Cardiac septum (tissue), 1 donor: ENCODE measurements around the gene YAP1. TPM values are rescaled to one million over a fixed set of nuclear protein-coding genes. Genes with fewer than 3 reads are reported as not detected.

ENCODE experiments used
- DNase-seq: peaks from one replicate; pipeline ENCODE4 v3.0.0-alpha.2; 2020; ENCODE audit warnings: low spot score
- intact Hi-C: fragments of 100-400 bp; cut with DNase I; formaldehyde crosslinking; loops from one replicate; pipeline ENCODE4 v1.14.0; 2022
- total RNA-seq: library from RNA; stranded (reverse); fragmentation: NEBNext Ultra II Directional; extraction: Animal tissue kit (Norgen Biotek cat#: 25700); gene quantifications from one replicate; pipeline ENCODE4 v1.2.1, GENCODE V29; 2021
- donor health status: DM: no; HTN: no; CAD: no.

The YAP1 gene
- total RNA-seq, 1 donor from 2014 or later = 74.9 TPM

DNA sequence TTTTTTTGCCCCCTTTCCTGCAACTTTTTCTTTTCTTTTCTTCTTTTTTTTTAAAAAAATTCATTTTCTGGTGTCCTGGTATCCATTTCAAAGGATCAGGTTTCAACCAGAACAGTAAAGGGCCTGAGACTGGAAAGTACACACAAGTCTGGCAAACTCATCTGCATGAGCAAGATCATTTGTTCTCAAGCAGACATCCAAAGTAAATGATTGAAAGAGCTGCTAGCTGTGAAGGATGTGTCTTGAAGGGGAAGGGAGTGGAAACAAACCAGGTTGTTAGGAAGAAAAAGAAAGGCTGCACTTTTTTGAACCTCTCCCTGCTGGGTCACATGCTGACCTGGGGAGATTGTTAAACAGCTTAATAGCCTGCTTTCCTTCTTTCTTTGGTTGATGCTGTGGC, 5.3 kb downstream of the YAP1 start:
- intact Hi-C loops = no loop called here
- no peak for DNase-seq

DNA sequence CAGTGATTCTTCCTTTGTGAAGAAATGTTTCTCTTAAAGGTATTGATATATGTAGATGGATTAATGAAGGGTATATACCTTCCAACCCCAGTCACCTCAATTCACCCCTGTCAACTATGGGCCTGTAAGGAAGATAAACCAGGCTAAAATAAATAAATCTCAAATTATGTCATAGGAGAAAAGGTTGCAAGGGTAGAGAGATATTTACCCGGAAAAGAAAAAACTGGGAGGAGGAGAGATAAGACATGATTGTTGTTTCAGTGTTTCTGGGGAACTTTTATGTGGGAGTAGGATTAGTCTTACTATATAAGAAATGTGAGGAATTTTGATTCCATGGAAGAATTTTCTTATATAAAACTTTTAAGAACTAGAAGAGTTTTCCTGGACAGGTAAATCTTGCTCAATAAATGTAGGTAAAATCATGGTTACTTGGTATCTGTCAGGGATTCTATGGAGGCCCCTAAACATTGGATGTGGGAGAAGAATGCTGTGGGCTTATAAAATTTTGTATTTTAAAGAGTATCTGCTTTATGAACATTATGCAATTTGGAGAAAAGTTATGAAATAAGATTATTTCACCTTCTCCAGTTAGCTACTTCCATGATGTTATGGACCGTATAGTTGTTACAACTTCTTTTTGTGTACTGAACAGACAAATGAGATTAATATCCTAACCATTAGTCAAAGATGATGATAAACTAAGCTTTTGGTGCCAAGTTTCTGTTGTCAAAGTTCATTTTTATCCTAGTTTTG, 6.4 kb downstream of the YAP1 start:
- DNase-seq = no peak
- intact Hi-C loops = no loop called here

DNA sequence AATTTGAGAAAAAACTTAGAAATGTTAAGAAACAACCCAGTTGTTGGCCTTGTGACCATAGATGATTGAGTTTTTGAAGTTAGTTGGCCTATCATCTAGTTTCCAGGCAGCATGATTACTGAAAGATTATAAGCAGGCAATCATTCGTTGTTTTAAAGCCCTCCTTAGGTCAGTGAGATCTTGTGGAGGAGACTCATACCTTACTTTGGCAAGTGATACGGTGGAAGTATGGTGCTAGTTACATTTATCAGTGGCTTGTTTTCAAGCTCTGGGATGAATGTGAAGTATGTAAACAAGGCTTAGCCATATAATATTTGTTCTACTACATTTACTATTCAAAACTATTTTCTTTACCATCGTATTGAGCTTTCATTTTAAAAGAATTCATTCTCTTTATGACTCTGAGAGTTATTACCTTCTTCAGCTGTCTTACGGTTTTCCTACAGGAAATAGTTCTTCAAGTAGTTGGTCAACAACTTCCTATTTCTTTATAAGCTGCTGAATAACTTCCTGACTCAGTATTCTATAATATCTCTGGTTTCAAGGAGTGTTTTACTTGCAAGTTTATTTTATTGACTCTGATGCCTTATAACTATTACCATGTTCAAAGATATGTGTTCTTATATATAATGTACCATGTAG, 7.3 kb downstream of the YAP1 start:
- DNase-seq = no peak
- intact Hi-C loops = no loop called here

DNA sequence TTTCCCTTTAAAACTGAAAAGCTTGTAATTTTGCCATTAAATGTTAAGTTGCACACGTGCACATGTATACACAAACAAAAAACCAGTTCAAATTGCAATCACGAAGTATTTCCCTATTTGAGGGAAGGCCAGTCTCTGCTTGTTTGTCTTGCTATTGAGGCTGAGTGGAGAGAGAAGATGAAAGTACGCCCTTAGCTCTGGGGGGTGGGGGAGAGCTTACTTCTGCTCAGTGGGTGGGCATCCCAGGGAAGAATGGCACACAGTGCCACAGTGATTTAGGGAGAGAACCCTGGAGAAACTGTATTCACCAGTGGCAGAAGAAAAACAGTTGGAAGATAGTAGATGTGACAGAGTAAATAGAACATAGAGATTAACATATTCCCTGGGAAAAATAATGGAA, 8.7 kb downstream of the YAP1 start:
- intact Hi-C loops = no loop called here
- no peak for DNase-seq

DNA sequence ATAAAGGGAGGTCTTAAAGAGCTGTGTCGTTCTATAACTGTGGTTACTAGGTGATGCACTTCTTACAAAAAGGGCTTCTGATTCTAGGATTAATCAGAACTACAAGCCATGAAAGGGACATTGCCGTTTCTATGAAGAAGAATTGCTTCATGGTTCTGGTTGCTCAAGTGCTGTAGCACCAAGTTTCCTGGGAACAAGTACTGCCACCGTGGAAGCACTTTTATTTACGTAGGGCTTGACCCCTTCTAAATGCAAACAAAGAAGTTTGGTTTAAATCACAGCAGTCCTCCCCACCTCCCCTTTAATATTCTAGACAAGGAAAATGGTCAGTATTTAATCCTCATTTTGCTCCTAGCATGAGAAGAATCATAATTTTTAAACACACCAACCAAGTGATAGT, 9.8 kb downstream of the YAP1 start:
- DNase-seq = no peak
- intact Hi-C loops = no loop called here

GRCh38 chr11:102120437-102120973, 10.3 kb downstream of the YAP1 start:
- DNase-seq = no peak
- intact Hi-C loops = no loop called here

GRCh38 chr11:102121329-102121728, 11.1 kb downstream of the YAP1 start:
- DNase-seq = no peak
- intact Hi-C loops = no loop called here

DNA sequence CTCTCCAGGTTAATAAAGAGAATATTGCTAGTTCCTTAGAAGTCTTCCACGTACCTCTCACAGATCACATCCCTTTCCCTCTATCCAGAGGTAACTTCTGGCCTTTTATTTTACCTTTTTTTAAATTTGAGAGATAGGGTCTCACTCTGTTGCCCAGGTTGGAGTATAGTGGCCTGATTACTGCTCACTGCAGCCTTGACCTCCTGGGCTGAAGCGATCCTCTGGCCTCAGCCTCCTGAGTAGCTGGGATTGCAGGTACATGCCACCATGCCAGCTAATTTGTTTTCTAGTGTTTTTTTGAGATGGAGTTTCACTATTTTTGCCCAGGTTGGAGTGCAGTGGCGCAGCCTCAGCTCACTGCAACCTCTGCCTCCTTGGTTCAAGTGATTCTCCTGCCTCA, 24.4 kb downstream of the YAP1 start:
- no peak for DNase-seq
- intact Hi-C loops = no loop called here

- DNase-seq = no peak
- intact Hi-C loops = no loop called here
Observed at GRCh38 chr11:102135256-102135655, 25.0 kb downstream of the YAP1 start.

DNA sequence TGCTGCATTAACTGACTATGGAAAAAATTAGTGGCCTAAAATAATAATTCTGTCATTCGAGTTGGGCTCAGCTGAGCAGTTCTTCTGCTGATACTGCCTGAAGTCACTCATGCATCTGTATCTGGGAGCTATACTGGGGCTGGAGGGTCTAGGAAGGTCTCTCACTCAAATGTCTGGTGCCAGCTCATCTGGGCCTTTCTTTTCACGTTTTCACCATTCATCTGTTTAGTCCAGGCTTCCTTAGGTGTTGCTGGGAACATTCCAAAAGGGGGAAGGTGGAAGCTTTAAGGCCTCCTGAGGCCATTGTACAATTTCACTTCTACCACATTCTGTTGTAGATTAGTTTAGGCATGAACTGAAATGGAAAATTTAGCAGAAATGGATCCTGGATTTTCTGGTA, 28.0 kb downstream of the YAP1 start:
- intact Hi-C loops = no loop called here

DNA sequence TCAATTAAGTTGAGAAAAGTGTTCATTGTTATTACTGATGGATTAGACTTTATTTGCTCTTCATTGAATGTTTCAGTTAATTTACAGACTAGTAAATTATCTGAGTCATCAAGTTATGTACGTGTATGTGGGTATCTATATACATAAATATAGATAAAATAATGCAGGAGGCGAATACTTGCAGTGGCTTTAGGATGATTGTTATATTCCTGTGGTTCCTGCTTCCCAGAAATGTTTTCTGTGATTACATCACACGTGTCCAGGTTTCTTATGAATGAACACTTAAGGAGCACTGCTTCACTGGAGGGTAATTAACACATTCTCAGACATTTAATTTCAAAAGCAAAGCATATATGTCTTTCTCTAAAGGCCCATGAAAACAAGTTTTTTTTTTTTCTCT, 28.4 kb downstream of the YAP1 start:
- no peak for DNase-seq

More for the DNA sequence above, 28.0 kb downstream of the YAP1 start:
- DNase-seq = no peak

DNA sequence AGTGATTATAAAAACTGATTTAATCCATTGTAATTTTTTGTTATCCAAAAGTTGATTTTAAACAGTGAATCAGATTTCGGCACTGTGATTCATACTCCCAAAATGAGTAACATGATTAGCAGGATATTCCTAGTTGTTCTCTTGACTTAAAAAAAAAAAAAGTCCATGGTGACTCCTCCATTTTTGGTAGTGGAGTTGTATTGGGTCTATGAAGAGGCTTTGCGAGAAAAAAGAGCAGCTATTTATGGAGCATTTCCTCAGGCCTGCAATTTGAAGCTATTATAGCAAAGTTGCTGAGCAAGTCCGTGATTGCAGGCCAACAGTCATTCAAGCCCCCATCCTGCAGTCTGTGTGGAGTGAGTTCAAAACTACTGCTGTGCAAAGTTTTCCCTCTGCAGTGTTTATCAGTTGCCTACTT, 28.8 kb downstream of the YAP1 start:
- no peak for DNase-seq
- intact Hi-C loops = loop anchor here (1.0 kb wide), 1 partner anchor 29 kb away; the partner anchor contains the start of gene YAP1

More for the DNA sequence above, 28.4 kb downstream of the YAP1 start:
- intact Hi-C loops = loop anchor here (1.0 kb wide), 1 partner anchor 28 kb away; the partner anchor contains the start of gene YAP1

DNA sequence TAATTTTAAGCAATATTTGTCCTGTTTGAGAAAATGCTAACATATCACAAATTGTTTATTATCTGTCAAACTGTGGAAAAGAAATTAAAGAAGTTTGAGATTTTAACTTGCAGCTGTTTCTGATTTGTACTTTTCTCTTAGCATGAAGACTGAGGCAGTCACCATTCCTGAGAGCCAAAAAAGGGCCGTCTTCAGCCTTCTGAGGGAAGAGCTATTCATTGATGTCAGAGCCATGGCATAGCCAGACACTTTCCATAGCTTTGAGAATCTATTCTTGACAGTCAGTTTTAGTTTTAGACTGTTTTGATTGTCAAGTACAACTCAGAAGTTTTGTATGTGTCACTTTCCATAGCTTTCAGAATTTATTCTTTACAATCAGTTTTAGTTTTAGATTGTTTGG, 32.1 kb downstream of the YAP1 start:
- intact Hi-C loops = no loop called here

GRCh38 chr11:102143867-102144266, 33.6 kb downstream of the YAP1 start:
- no peak for DNase-seq
- intact Hi-C loops = no loop called here

More for the DNA sequence above, 32.1 kb downstream of the YAP1 start:
- no peak for DNase-seq

GRCh38 chr11:102144357-102145355, 34.4 kb downstream of the YAP1 start:
- intact Hi-C loops = no loop called here
- DNase-seq = no peak

DNA sequence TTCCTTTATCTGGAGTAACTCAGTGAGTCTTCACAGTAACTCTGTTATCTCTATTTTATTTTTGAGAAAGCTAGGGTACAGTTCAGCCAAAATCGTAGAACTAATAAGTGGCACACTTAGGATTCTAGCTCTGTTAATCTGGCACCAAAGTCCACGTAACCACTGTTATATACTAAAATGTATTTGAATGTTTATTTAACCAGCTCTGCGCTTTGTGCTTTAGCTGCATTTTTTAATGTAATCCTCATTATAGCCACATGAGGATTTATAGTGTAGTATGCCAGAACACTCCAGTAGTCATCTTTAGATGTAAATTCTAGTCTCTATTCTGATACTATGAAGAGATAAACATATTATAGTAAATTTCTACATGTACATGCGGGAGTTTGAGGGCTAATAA, 36.8 kb downstream of the YAP1 start:
- intact Hi-C loops = no loop called here
- no peak for DNase-seq

GRCh38 chr11:102147632-102148031, 37.4 kb downstream of the YAP1 start:
- DNase-seq = no peak
- intact Hi-C loops = no loop called here

GRCh38 chr11:102148059-102148458, 37.8 kb downstream of the YAP1 start:
- intact Hi-C loops = no loop called here
- no peak for DNase-seq

DNA sequence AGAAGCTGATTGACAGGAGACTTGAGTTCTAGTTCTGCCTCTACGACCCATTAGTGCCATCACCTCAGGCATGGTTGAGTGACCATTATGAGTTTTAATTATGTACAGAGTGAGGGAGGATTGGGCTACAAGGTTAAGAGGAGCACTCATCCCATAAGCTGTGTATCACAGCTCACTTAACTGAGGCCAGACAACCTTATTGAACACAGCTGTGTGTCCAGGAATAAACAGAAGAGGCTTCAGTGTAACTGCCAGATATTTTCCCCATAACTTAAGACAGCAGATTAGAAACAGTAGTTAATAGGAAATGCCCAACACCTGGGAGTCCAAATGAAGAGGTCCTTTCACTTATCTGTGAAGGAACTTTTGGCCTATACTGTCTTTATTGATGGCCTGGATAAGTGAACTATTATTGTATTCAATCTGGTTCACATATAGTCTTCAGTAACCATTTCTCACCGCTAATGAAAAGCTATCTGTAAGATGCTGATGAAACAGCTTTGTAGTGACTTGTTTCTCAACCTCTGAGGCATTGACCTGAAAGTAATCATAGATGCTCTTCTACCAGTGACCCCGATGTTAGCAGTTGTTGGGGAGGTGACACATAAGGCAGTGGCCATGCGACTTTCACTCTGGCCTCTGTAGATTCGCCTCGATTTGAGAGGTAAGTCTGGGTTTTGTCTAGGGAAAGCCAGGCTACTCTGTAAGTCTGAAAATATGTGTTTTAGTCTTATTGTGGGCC, 41.7 kb downstream of the YAP1 start:
- no peak for DNase-seq
- intact Hi-C loops = no loop called here
